PC-9 (cell line): ENCODE data around the gene PRIM1. TPM values are rescaled to one million over a fixed set of nuclear protein-coding genes. Genes with fewer than 3 reads are reported as not detected.
"Not testable (repeated sequence)": the region's sequence is repeated elsewhere in the genome, so short reads cannot be mapped to it uniquely, and the experiment has no call there.

ENCODE experiments used
- BruUV-seq: library from RNA; stranded (reverse); fragments of 400-500 nt; replicated peaks from 2 replicates; lab custom pipeline; 2021; lab: Mats Ljungman, UMichigan
- CTCF ChIA-PET: fragments of 300-600 bp; sonication (Branson Sonifier 250); formaldehyde crosslinking; loops from one replicate; lab custom pipeline; 2022; ENCODE audit warnings: antibody characterized with exemption; lab: Charles Lee
- POLR2A ChIA-PET: fragments of 300-600 bp; sonication (Branson Sonifier 250); formaldehyde crosslinking; loops from one replicate; lab custom pipeline; 2022; ENCODE audit warnings: antibody characterized with exemption; ENCODE audit not compliant: unreplicated experiment; lab: Charles Lee
- DNase-seq, 2 experiments: peaks; one replicate each; pipeline versions ENCODE4 v3.0.0 to v3.0.0-alpha.2; 2015 to 2022; ENCODE audit warnings: mixed read lengths in 1 of 2
- H2AFZ ChIP-seq: fragments of 200-600 bp; sonication (generic); 2 replicates; pipeline ENCODE4 v1.8.1; 2017; ENCODE audit warnings: antibody characterized with exemption
- H3F3A ChIP-seq: fragments of 200-600 bp; sonication (generic); 2 replicates; pipeline ENCODE4 v1.8.1; 2017; ENCODE audit warnings: antibody characterized with exemption, mild to moderate bottlenecking, low read depth; ENCODE audit not compliant: insufficient read depth
- H3K27ac ChIP-seq: fragments of 200-600 bp; sonication (generic); 2 replicates; pipeline ENCODE4 v1.6.1; 2016; ENCODE audit warnings: mixed run types
- H3K27me3 ChIP-seq: fragments of 200-600 bp; sonication (generic); 2 replicates; pipeline ENCODE4 v1.6.1; 2016; ENCODE audit warnings: low read depth, mixed run types; ENCODE audit not compliant: insufficient read depth
- H3K36me3 ChIP-seq: fragments of 200-600 bp; sonication (generic); 2 replicates; pipeline ENCODE4 v1.6.1; 2016; ENCODE audit warnings: low read depth, mixed run types
- H3K4me1 ChIP-seq: fragments of 200-600 bp; sonication (generic); replicated peaks from 2 replicates; pipeline ENCODE4 v1.6.1; 2016; ENCODE audit warnings: mixed run types; ENCODE audit not compliant: insufficient read depth
- H3K4me2 ChIP-seq: fragments of 200-600 bp; sonication (generic); 2 replicates; pipeline ENCODE4 v1.6.1; 2017; ENCODE audit warnings: mixed run types
- H3K4me3 ChIP-seq: fragments of 200-600 bp; sonication (generic); 2 replicates; pipeline ENCODE4 v1.6.1; 2016; ENCODE audit warnings: mixed run types
- H3K79me2 ChIP-seq: fragments of 200-600 bp; sonication (generic); 2 replicates; pipeline ENCODE4 v1.6.1; 2017; ENCODE audit warnings: low read depth, mixed run types
- H3K9me2 ChIP-seq: fragments of 200-600 bp; sonication (generic); 2 replicates; pipeline ENCODE4 v1.8.1; 2017; ENCODE audit warnings: mild to moderate bottlenecking; ENCODE audit not compliant: insufficient read depth
- H3K9me3 ChIP-seq: fragments of 200-600 bp; sonication (generic); 2 replicates; pipeline ENCODE4 v1.8.1; 2016; ENCODE audit warnings: low read depth; ENCODE audit not compliant: insufficient read depth
- H4K20me1 ChIP-seq: fragments of 200-600 bp; sonication (generic); 2 replicates; pipeline ENCODE4 v1.8.1; 2017; ENCODE audit not compliant: insufficient read depth
- CTCF ChIP-seq: fragments of 200-600 bp; sonication (generic); conservative IDR thresholded peaks from 2 replicates; pipeline ENCODE4 v1.6.1; 2017; ENCODE audit warnings: mixed run types, antibody characterized with exemption, mild to moderate bottlenecking, moderate library complexity
- EZH2 ChIP-seq: fragments of 200-600 bp; sonication (generic); IDR thresholded peaks from 2 replicates; pipeline ENCODE4 v1.8.0; 2017; ENCODE audit warnings: antibody characterized with exemption, low read depth
- intact Hi-C: fragments of 100-400 bp; cut with micrococcal nuclease; formaldehyde crosslinking; loops from one replicate; pipeline ENCODE4 v1.10.0; 2022; ENCODE audit not compliant: unreplicated experiment
- total RNA-seq: library from RNA; stranded (reverse); gene quantifications from 2 replicates; pipeline ENCODE4 v1.2.3, GENCODE V29; 2021

The PRIM1 gene
- total RNA-seq, 1 experiment from 2014 or later, result 35.8 TPM

- peaks cover 8% of the 10 kb centered on the region for H3F3A ChIP-seq
- POLR2A ChIA-PET, result interaction anchor here (0.6 to 0.9 kb wide), 2 partner anchors 65 to 359 kb away, joined by 3 to 6 read pairs; partner anchors contain the start of gene PTGES3
- CTCF ChIA-PET, result interaction anchor here (0.6 to 0.7 kb wide), 2 partner anchors 578 to 634 kb away, joined by 3 read pairs; no protein-coding TSS in a partner anchor
Measured at GRCh38 chr12:56753566-56753965, 1.4 kb upstream of the PRIM1 start.

GRCh38 chr12:56750596-56750995, 1.5 kb downstream of the PRIM1 start:
- Histone ChIP-seq H3K4me3 (peak overlapping the region; percentile 66; the same call in 1 of the 2 replicates), H3K79me2 (peaks cover 12% of the 10 kb centered on the region; the same call in 1 of the 2 replicates), H3K4me2 (peak overlapping the region; percentile 87), H2AFZ (peak overlapping the region; percentile 89; the same call in 1 of the 2 replicates)
- POLR2A ChIA-PET, H3K27ac ChIP-seq, H3F3A ChIP-seq, BruUV-seq, H3K36me3 ChIP-seq, CTCF ChIA-PET, DNase-seq, H3K4me1 ChIP-seq, H3K9me3 ChIP-seq, H3K27me3 ChIP-seq, H4K20me1 ChIP-seq, H3K9me2 ChIP-seq: not testable (repeated sequence)
- intact Hi-C loops, result loop anchor here (10.0 kb wide), 1 partner anchor 494 kb away; no protein-coding TSS in a partner anchor

More at GRCh38 chr12:56753566-56753965, 1.4 kb upstream of the PRIM1 start:
- Histone ChIP-seq H3K4me3 (no peak overlapping the region), H3K9me2 (no peaks in the 10 kb centered on the region), H3K4me1 (peaks cover 8% of the 10 kb centered on the region; the same call in 1 of the 2 replicates), H3K79me2 (peaks cover 12% of the 10 kb centered on the region; the same call in 1 of the 2 replicates), H3K36me3 (no peaks in the 10 kb centered on the region), H3K9me3 (peaks cover 9% of the 10 kb centered on the region; the same call in 1 of the 2 replicates), H3K27ac (no peak overlapping the region), H4K20me1 (no peaks in the 10 kb centered on the region), H3K27me3 (no peaks in the 10 kb centered on the region), H2AFZ (no peak overlapping the region), H3K4me2 (no peak overlapping the region)
- no peak for DNase-seq
- TF ChIP-seq EZH2, result no peak
- TF ChIP-seq CTCF, result no peak
- BruUV-seq, result no TSS peak
- intact Hi-C loops, result loop anchor here (2.0 to 10.0 kb wide), 2 partner anchors 65 to 491 kb away; partner anchors contain the start of gene PTGES3

- Histone ChIP-seq H3F3A (peaks cover 8% of the 10 kb centered on the region), H3K27me3 (no peaks in the 10 kb centered on the region), H2AFZ (no peak overlapping the region), H3K9me2 (no peaks in the 10 kb centered on the region), H3K4me1 (peaks cover 8% of the 10 kb centered on the region; the same call in 1 of the 2 replicates), H4K20me1 (no peaks in the 10 kb centered on the region; the same call in 1 of the 2 replicates), H3K4me2 (no peak overlapping the region), H3K79me2 (peaks cover 12% of the 10 kb centered on the region; the same call in 1 of the 2 replicates), H3K27ac (no peak overlapping the region), H3K9me3 (no peaks in the 10 kb centered on the region), H3K36me3 (0 out of 2 replicates have a peak, but pooled peaks cover 6% of the 10 kb centered on the region), H3K4me3 (no peak overlapping the region)
- TF ChIP-seq CTCF, result no peak
- no peak for TF ChIP-seq EZH2
- POLR2A ChIA-PET, result no interaction called here
- CTCF ChIA-PET, result no interaction called here
- BruUV-seq, result no TSS peak
- no peak for DNase-seq
- intact Hi-C loops, result loop anchor here (10.0 kb wide), 1 partner anchor 495 kb away; no protein-coding TSS in a partner anchor
Measured at GRCh38 chr12:56749853-56750252, 2.3 kb downstream of the PRIM1 start.
